22Rv1 (cell line): ENCODE results near the gene HSD17B1.
A peak's percentile ranks its signal among the peaks of the same experiment; 100 is the strongest.

Source experiments
- H3K27ac ChIP-seq: fragments of 450-650 bp; 2 replicates; pipeline ENCODE4 v1.5.1; 2017
- CTCF ChIP-seq: fragments of 450-650 bp; IDR thresholded peaks from 2 replicates; pipeline ENCODE4 v1.5.1; 2017; ENCODE audit warnings: mild to moderate bottlenecking
- ZFX ChIP-seq: fragments of 450-650 bp; IDR thresholded peaks from 2 replicates; pipeline ENCODE4 v1.6.1; 2017; ENCODE audit warnings: antibody characterized with exemption, borderline replicate concordance

The HSD17B1 gene

DNA sequence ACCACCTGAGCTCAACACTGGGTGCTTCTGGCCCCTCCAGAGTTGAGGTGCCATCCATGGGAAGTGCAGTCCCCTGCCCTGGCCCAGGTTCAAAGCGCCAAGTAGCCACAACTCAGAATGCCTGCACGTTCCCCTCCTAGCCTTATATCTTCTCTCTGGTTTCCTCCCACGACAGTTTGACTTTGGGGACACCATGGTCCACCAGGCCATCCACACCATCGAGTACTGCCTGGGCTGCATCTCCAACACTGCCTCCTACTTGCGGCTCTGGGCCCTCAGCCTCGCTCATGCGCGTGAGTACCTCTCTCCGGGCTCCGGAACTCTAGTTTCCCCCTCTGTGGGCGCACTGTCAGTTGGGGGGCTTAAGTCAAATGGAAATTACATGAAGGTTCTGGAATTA lies 39.0 kb upstream of the HSD17B1 start:
- TF ChIP-seq CTCF (no peak), ZFX (no peak)
- H3K27ac ChIP-seq, result no peak overlapping the region

GRCh38 chr17:42514279-42514678 lies 38.4 kb upstream of the HSD17B1 start:
- TF ChIP-seq CTCF (no peak), ZFX (no peak)

DNA sequence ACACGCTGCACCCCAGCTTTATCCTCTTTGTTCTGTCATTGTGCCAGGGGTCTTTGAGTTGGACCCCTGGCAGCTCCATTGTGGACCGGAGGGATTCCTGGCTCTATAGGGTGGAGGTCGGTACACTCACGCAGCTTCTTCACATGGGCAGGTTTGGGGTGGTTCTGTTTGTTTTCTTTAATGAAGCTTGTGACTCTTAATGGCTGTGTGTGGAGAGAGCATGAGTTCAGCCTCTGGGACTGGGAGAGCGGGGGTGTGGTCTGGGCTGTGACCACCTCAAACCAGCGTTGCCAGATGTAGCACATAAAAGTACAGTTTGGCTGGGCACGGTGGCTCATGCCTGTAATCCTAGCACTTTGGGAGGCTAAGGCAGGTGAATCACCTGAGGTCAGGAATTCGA lies 37.9 kb upstream of the HSD17B1 start:
- TF ChIP-seq CTCF (no peak), ZFX (no peak)
- no peak overlapping the region for H3K27ac ChIP-seq

More at GRCh38 chr17:42514279-42514678, 38.4 kb upstream of the HSD17B1 start:
- no peak overlapping the region for H3K27ac ChIP-seq

DNA sequence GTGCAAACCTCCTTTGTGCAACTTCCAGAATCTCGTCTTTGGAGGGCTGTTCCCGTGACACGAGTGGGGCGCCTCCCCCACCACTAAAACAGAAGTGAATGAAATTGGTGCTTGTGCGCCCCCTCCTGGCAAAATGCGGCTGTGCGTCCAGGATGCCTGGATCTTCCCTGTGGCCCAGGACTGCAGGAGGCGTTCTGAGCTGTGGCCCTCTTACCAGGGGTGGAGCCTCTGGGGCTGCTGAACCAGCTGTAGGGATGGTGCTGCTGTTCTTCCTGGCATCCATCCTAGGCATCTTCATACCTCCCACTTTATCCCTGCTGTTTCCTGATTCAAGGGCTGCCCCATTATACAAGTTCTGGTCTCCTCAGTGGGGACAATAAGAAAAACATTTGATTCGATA lies 35.2 kb upstream of the HSD17B1 start:
- peak overlapping the region; percentile 40 for H3K27ac ChIP-seq
- TF ChIP-seq CTCF (peak; percentile 96), ZFX (no peak)

DNA sequence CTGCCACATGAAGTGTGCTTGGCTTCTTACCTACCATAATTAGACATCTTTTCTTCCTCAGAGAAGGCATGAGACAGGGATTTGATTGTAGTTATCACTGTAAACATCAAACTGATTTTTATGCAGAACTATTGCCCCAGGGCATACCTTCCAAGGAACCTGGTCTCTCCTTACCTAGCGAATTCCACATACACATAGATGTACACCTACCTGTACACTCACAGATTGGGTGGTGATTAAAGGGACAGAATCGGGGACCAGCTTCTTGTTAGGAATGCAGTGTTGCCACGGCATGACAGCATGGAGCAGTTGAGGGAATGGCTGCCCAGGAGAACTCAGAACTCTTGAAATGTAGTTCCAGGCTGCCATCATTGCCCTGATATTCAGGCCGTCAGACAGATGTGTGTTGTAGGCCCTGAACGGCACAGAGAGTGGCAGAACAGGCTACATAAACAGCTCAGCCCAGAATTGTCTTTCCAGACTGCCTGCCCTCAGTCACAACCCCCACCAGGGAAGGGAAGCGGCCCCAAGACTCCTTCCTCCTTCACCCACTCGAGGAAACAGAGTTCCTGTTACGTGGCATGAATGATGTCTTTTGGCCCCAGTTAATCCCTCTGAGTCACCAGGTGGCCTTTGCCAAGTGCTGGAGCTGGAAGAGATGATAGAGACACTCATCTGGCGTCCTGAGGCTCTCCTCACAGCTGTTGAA lies 34.5 kb upstream of the HSD17B1 start:
- no peak for TF ChIP-seq CTCF
- TF ChIP-seq ZFX, result no peak
- H3K27ac ChIP-seq, result peak overlapping the region; percentile 40

- no peak for TF ChIP-seq ZFX
- TF ChIP-seq CTCF, result no peak
- H3K27ac ChIP-seq, result peak overlapping the region; percentile 40
These were observed 33.8 kb upstream of the HSD17B1 start for GRCh38 chr17:42518755-42519545.
